Middle frontal gyrus (tissue), 1 donor: ENCODE data around the gene USP22.

Experiments
- DNase-seq: peaks from one replicate; pipeline ENCODE4 v3.0.0-alpha.2; 2015; ENCODE audit warnings: low spot score; ENCODE audit errors: extremely low spot score

Gene USP22

GRCh38 chr17:20960871-20961270, 81.9 kb downstream of the USP22 start:
- DNase-seq, result no peak

GRCh38 chr17:20955427-20956323, 87.1 kb downstream of the USP22 start:
- DNase-seq, result no peak

- DNase-seq, result no peak
Observed at GRCh38 chr17:20954794-20955193, 88.0 kb downstream of the USP22 start.

GRCh38 chr17:20952183-20952582, 90.6 kb downstream of the USP22 start:
- no peak for DNase-seq
